GM12878 (cell line): ENCODE measurements around the gene RTP1. TPM values are rescaled to one million over a fixed set of nuclear protein-coding genes. Genes with fewer than 3 reads are reported as not detected.

Experiments used
- ATAC-seq: fragments of 200-7000 bp; cut with Tn5 transposase; 3 replicates; pipeline ENCODE4 v1.9.1; 2020; ENCODE audit warnings: mild to moderate bottlenecking, moderate library complexity
- BruUV-seq: library from RNA; stranded (reverse); fragments of 400-500 nt; replicated peaks from 2 replicates; lab custom pipeline; 2021; lab: Mats Ljungman, UMichigan
- CTCF ChIA-PET: fragments of 300-600 bp; sonication (Branson Sonifier 250); formaldehyde crosslinking; extraction: SDS; loops from one replicate; lab custom pipeline; 2021; ENCODE audit warnings: inconsistent platforms; lab: Yijun Ruan, JAX
- POLR2A ChIA-PET: fragments of 350-600 bp; formaldehyde crosslinking; extraction: SDS; loops from one replicate; lab custom pipeline; 2021; ENCODE audit warnings: inconsistent platforms; lab: Charles Lee
- RAD21 ChIA-PET: fragments of 300-600 bp; sonication (Branson Sonifier 250); formaldehyde crosslinking; loops from one replicate; lab custom pipeline; 2023; ENCODE audit warnings: antibody characterized with exemption; ENCODE audit not compliant: unreplicated experiment; lab: Charles Lee
- SMC1A ChIA-PET: fragments of 300-600 bp; sonication (Branson Sonifier 250); formaldehyde crosslinking; loops from one replicate; lab custom pipeline; 2023; ENCODE audit not compliant: unreplicated experiment, uncharacterized antibody; lab: Charles Lee
- DNase-seq: peaks from one replicate; pipeline ENCODE4 v3.0.0-alpha.2; 2011; ENCODE audit warnings: low read depth, low spot score
- FAIRE-seq: peaks from 3 replicates; lab custom pipeline; 2011; peaks lifted over from hg19 to GRCh38; lab: Jason Lieb, UNC
- H2AFZ ChIP-seq: 2 replicates; pipeline ENCODE4 v1.6.0; 2011; ENCODE audit warnings: low read depth, low read length, control low read depth; ENCODE audit not compliant: control insufficient read depth
- H3K27ac ChIP-seq: 2 replicates; pipeline ENCODE4 v1.5.1; 2011; ENCODE audit warnings: control low read depth; ENCODE audit not compliant: control insufficient read depth, insufficient read depth
- H3K27me3 ChIP-seq, 2 experiments: replicated peaks in 1 of 2; 2 replicates each; pipeline versions ENCODE4 v1.6.0 to v1.6.1; 2011; ENCODE audit warnings: low read length in 1 of 2; ENCODE audit not compliant: control insufficient read depth in 2 of 2, insufficient read depth in 2 of 2
- H3K36me3 ChIP-seq, 2 experiments: 2 replicates each; pipeline ENCODE4 v1.5.1; 2011; ENCODE audit warnings: low read length in 1 of 2; ENCODE audit not compliant: control insufficient read depth in 2 of 2, insufficient read depth in 2 of 2
- H3K4me1 ChIP-seq: 2 replicates; pipeline ENCODE4 v1.6.1; 2011; ENCODE audit warnings: mild to moderate bottlenecking, low read length, moderate library complexity, mixed read lengths; ENCODE audit not compliant: control insufficient read depth, insufficient read depth
- H3K4me2 ChIP-seq: 2 replicates; pipeline ENCODE4 v1.6.0; 2011; ENCODE audit warnings: control low read depth; ENCODE audit not compliant: control insufficient read depth, insufficient read depth
- H3K4me3 ChIP-seq: fragments of 200-600 bp; sonication (generic); 2 replicates; pipeline ENCODE4 v1.5.1; 2016
- H3K79me2 ChIP-seq: 2 replicates; pipeline ENCODE4 v1.6.0; 2011; ENCODE audit warnings: low read length; ENCODE audit not compliant: control insufficient read depth, insufficient read depth
- H3K9ac ChIP-seq: 2 replicates; pipeline ENCODE4 v1.8.0; 2011; ENCODE audit warnings: low read length, control low read depth, mixed read lengths; ENCODE audit not compliant: control insufficient read depth, insufficient read depth
- H3K9me3 ChIP-seq: replicated peaks from 3 replicates; pipeline ENCODE4 v1.5.1; 2011; ENCODE audit warnings: mild to moderate bottlenecking, low read length; ENCODE audit not compliant: control insufficient read depth, insufficient read depth
- H4K20me1 ChIP-seq: 2 replicates; pipeline ENCODE4 v1.6.0; 2011; ENCODE audit not compliant: control insufficient read depth, insufficient read depth
- CEBPZ ChIP-seq: fragments of 150-350 bp; IDR thresholded peaks from 2 replicates; pipeline ENCODE4 v1.6.1; 2016; ENCODE audit warnings: low read depth, low read length
- CHD4 ChIP-seq: fragments of 200-600 bp; sonication (generic); IDR thresholded peaks from 2 replicates; pipeline ENCODE4 v1.6.1; 2016; ENCODE audit warnings: mild to moderate bottlenecking
- ELK1 ChIP-seq: IDR thresholded peaks from 2 replicates; pipeline ENCODE4 v1.6.1; 2012; ENCODE audit warnings: low read depth, low read length, improper control_type of control experiment
- ESRRA ChIP-seq: IDR thresholded peaks from 2 replicates; pipeline ENCODE4 v1.6.1; 2012; ENCODE audit warnings: mild to moderate bottlenecking, low read length, improper control_type of control experiment
- ETV6 ChIP-seq, 2 experiments: fragments of 450-650 bp in 1 of 2; IDR thresholded peaks in 1 of 2; conservative IDR thresholded peaks in 1 of 2; 2 replicates each; pipeline ENCODE4 v1.6.1; 2014; ENCODE audit warnings: antibody characterized with exemption in 1 of 2, borderline replicate concordance in 1 of 2, low read depth in 1 of 2, mild to moderate bottlenecking in 1 of 2, moderate library complexity in 1 of 2
- HCFC1 ChIP-seq: fragments of 150-350 bp; IDR thresholded peaks from 2 replicates; pipeline ENCODE4 v1.6.1; 2014; ENCODE audit warnings: low read length
- KAT2A ChIP-seq: conservative IDR thresholded peaks from 2 replicates; pipeline ENCODE4 v1.6.1; 2011; ENCODE audit warnings: low read depth, low read length; ENCODE audit not compliant: control insufficient read depth
- MAX ChIP-seq: IDR thresholded peaks from 2 replicates; pipeline ENCODE4 v1.6.1; 2012; ENCODE audit warnings: low read depth, low read length, improper control_type of control experiment
- PKNOX1 ChIP-seq: fragments of 450-650 bp; IDR thresholded peaks from 2 replicates; pipeline ENCODE4 v1.6.1; 2016; ENCODE audit warnings: mild to moderate bottlenecking
- RELA ChIP-seq: fragments of 450-650 bp; IDR thresholded peaks from 2 replicates; pipeline ENCODE4 v1.8.0; 2014; ENCODE audit warnings: borderline replicate concordance; ENCODE audit not compliant: partially characterized antibody
- RUNX3 ChIP-seq: IDR thresholded peaks from 2 replicates; pipeline ENCODE4 v1.6.1; 2012; ENCODE audit warnings: low read length, inconsistent platforms
- SIN3A ChIP-seq: IDR thresholded peaks from 2 replicates; pipeline ENCODE4 v1.6.1; 2012; ENCODE audit warnings: low read depth, low read length, improper control_type of control experiment
- TBL1XR1 ChIP-seq: IDR thresholded peaks from 2 replicates; pipeline ENCODE4 v1.6.1; 2012; ENCODE audit warnings: low read depth, low read length, improper control_type of control experiment
- USF2 ChIP-seq: IDR thresholded peaks from 2 replicates; pipeline ENCODE4 v1.6.1; 2011; ENCODE audit warnings: low read depth, low read length, improper control_type of control experiment, borderline replicate concordance
- WGBS: methylation state at CpG from one replicate; pipeline ENCODE4 v1.1.6; 2016; ENCODE audit warnings: low lambda C conversion rate; ENCODE audit not compliant: insufficient replicate concordance, insufficient coverage; ENCODE audit errors: missing lambda C conversion rate; 5-methylcytosine and 5-hydroxymethylcytosine counted together
- in situ Hi-C: fragments of 300-500 bp; cut with MboI; formaldehyde crosslinking; loops from 9 replicates; pipeline ENCODE4 v1.14.3; 2018; ENCODE audit warnings: mixed read lengths
- intact Hi-C: fragments of 100-400 bp; cut with micrococcal nuclease; formaldehyde crosslinking; loops from one replicate; pipeline ENCODE4 v1.14.2; 2022; ENCODE audit not compliant: unreplicated experiment
- polyA plus RNA-seq, 11 experiments: library from polyadenylated mRNA; depleted of rRNA in 4 of 11; unstranded in 6 of 11; stranded (reverse) in 5 of 11; fragments of >200 nt; fragmentation: Nextera tagmentation in 4 of 11; fragmentation: Illumina TruSeq in 1 of 11; extraction: Ambion mirVana in 4 of 11; extraction: Trizol in 1 of 11; gene quantifications; 1 replicate in 1 of 11; 2 replicates in 10 of 11; pipeline versions ENCODE4 v1.2.1 to v1.2.3, GENCODE V29; 2011 to 2016; ENCODE audit warnings: inconsistent platforms in 2 of 11, missing spikeins in 2 of 11, low read depth in 1 of 11
- total RNA-seq, 4 experiments: library from RNA; depleted of rRNA in 3 of 4; stranded (reverse); fragments of >200 nt in 3 of 4; fragmentation: Illumina TruSeq in 1 of 4; extraction: Trizol in 1 of 4; gene quantifications; 2 replicates each; pipeline versions ENCODE4 v1.2.1 to v1.2.3, GENCODE V29; 2013 to 2021

Gene RTP1
- total and polyA plus RNA-seq, 10 of the 15 experiments (the other 5 are each of a cell fraction or from before 2014, with no cell fraction given) = not detected

- DNase-seq = no peak
- Histone ChIP-seq H3K4me2 (no peak overlapping the region), H3K4me1 (no peaks in the 10 kb centered on the region), H4K20me1 (no peaks in the 10 kb centered on the region), H3K79me2 (no peaks in the 10 kb centered on the region), H3K27ac (no peak overlapping the region), H3K27me3 (no peaks in the 10 kb centered on the region; a peak in 2 of 4 replicates), H2AFZ (no peak overlapping the region), H3K9me3 (peaks cover 8% of the 10 kb centered on the region; the same call in 2 of the 3 replicates), H3K36me3 (no peaks in the 10 kb centered on the region), H3K4me3 (no peak overlapping the region), H3K9ac (no peak overlapping the region)
- ChIA-PET CTCF (interaction anchor here (0.7 to 5.0 kb wide), 6 partner anchors 12 to 315 kb away, joined by 3 to 197 read pairs (median 6); partner anchors contain the start of gene RPL39L), SMC1A (interaction anchor here (0.6 to 5.0 kb wide), 4 partner anchors 11 to 314 kb away, joined by 3 to 95 read pairs (median 5); no protein-coding TSS in a partner anchor), POLR2A (no interaction called here), RAD21 (interaction anchor here (1.4 kb wide), 2 partner anchors 49 to 313 kb away, joined by 7 read pairs; no protein-coding TSS in a partner anchor)
- no peak for TF ChIP-seq MAX
- TF ChIP-seq PKNOX1 = no peak
- TF ChIP-seq ETV6 (conservative IDR thresholded peaks at IDR 0.05 in 1 of 2, IDR thresholded peaks at IDR 0.05 in 1 of 2; ENCODE audit: borderline replicate concordance in 1 of 2, low read depth in 1 of 2) = no peak
- no peak for TF ChIP-seq RELA
- TF ChIP-seq ELK1 = no peak
- TF ChIP-seq KAT2A = no peak
- TF ChIP-seq CEBPZ = no peak
- TF ChIP-seq USF2 = no peak
- no peak for TF ChIP-seq SIN3A
- TF ChIP-seq CHD4 = no peak
- TF ChIP-seq RUNX3 = no peak
- TF ChIP-seq HCFC1 = no peak
- no peak for TF ChIP-seq ESRRA
- TF ChIP-seq TBL1XR1 = no peak
- ATAC-seq = no peak
- intact Hi-C loops (loop anchor here (10.0 kb wide), 1 partner anchor 548 kb away; the partner anchor contains the start of gene AHSG), in situ Hi-C loops (loop anchor here (5.0 kb wide), 1 partner anchor 315 kb away; no protein-coding TSS in a partner anchor)
- FAIRE-seq = no peak
- BruUV-seq = no TSS peak
- WGBS = 26% methylated on average over 6 of the region's 6 CpGs
Observed at GRCh38 chr3:187162265-187162953, 34.9 kb upstream of the RTP1 start.
